ENCODE measurements around the gene TOLLIP.

GRCh38 chr11:1257366-1257765 lies 52.1 kb downstream of the TOLLIP start:
- TF ChIP-seq PATZ1 (CRISPR knock-in tag; IDR thresholded peaks at IDR 0.05; ENCODE audit: borderline replicate concordance) = no peak
- TF ChIP-seq ZNF70 (CRISPR knock-in tag; IDR thresholded peaks at IDR 0.05) = no peak
- no peak for TF ChIP-seq ISL1 (CRISPR knock-in tag; IDR thresholded peaks at IDR 0.05)
